Measurements from ENCODE around the gene MIDN.

MIDN gene

GRCh38 chr19:1261798-1262622 lies 13.6 kb downstream of the MIDN start:
- DNase-seq (ENCODE audit: low spot score) = peak; percentile 60
- CTCF ChIA-PET = interaction anchor here (0.6 to 10.3 kb wide), 2 partner anchors 17 to 161 kb away, joined by 3 to 116 read pairs; no protein-coding TSS in a partner anchor
- TF ChIP-seq CTCF (conservative IDR thresholded peaks at IDR 0.05; ENCODE audit: low read depth) = no peak
- POLR2A ChIA-PET (ENCODE audit: low non-redundant PET) = interaction anchor here (0.6 to 1.1 kb wide), 2 partner anchors 9 to 116 kb away, joined by 3 to 12 read pairs; no protein-coding TSS in a partner anchor
- H3K27ac ChIP-seq = peak overlapping the region; percentile 100

GRCh38 chr19:1262623-1263123 lies 14.3 kb downstream of the MIDN start:
- CTCF ChIA-PET = interaction anchor here (0.6 to 10.3 kb wide), 2 partner anchors 18 to 31 kb away, joined by 3 to 116 read pairs; no protein-coding TSS in a partner anchor
- TF ChIP-seq CTCF (conservative IDR thresholded peaks at IDR 0.05; ENCODE audit: low read depth) = no peak
- DNase-seq (ENCODE audit: low spot score) = no peak
- POLR2A ChIA-PET (ENCODE audit: low non-redundant PET) = interaction anchor here (0.5 to 1.1 kb wide), 2 partner anchors 10 to 182 kb away, joined by 5 to 12 read pairs; no protein-coding TSS in a partner anchor
- peak overlapping the region; percentile 100 for H3K27ac ChIP-seq

GRCh38 chr19:1263188-1263587 lies 14.8 kb downstream of the MIDN start:
- CTCF ChIA-PET = interaction anchor here (0.6 to 10.3 kb wide), 2 partner anchors 18 to 31 kb away, joined by 3 to 116 read pairs; no protein-coding TSS in a partner anchor
- peak overlapping the region; percentile 100 for H3K27ac ChIP-seq
- POLR2A ChIA-PET (ENCODE audit: low non-redundant PET) = interaction anchor here (0.5 kb wide), 1 partner anchor 181 kb away, joined by 5 read pairs; no protein-coding TSS in a partner anchor
- no peak for TF ChIP-seq CTCF (conservative IDR thresholded peaks at IDR 0.05; ENCODE audit: low read depth)
- DNase-seq (ENCODE audit: low spot score) = no peak

- ChIA-PET CTCF (interaction anchor here (1.8 to 10.3 kb wide), 2 partner anchors 16 to 20 kb away, joined by 4 to 116 read pairs; no protein-coding TSS in a partner anchor), POLR2A (ENCODE audit: low non-redundant PET) (interaction anchor here (0.5 to 1.0 kb wide), 4 partner anchors 12 to 759 kb away, joined by 3 read pairs; partner anchors contain the start of gene ATP5F1D)
- TF ChIP-seq CTCF (conservative IDR thresholded peaks at IDR 0.05; ENCODE audit: low read depth) = no peak
- peak overlapping the region; percentile 100 for H3K27ac ChIP-seq
- DNase-seq (ENCODE audit: low spot score) = peak; percentile 81
Observed at GRCh38 chr19:1264801-1265614, 16.6 kb downstream of the MIDN start.

- peak overlapping the region; percentile 100 for H3K27ac ChIP-seq
- no peak for TF ChIP-seq CTCF (conservative IDR thresholded peaks at IDR 0.05; ENCODE audit: low read depth)
- peak; percentile 38 for DNase-seq (ENCODE audit: low spot score)
- ChIA-PET CTCF (interaction anchor here (1.7 to 10.3 kb wide), 3 partner anchors 11 to 21 kb away, joined by 4 to 116 read pairs (median 6); no protein-coding TSS in a partner anchor), POLR2A (ENCODE audit: low non-redundant PET) (interaction anchor here (0.5 to 1.4 kb wide), 4 partner anchors 13 to 759 kb away, joined by 3 to 14 read pairs (median 3); partner anchors contain the start of gene ATP5F1D)
Observed at GRCh38 chr19:1265615-1266128, 17.3 kb downstream of the MIDN start.

All from RWPE1 (cell line).